H9 (cell line): ENCODE measurements around the gene IL1RAPL1. TPM values are rescaled to one million over a fixed set of nuclear protein-coding genes. Genes with fewer than 3 reads are reported as not detected.

Experiments
- DNase-seq: peaks from one replicate; pipeline ENCODE4 v3.0.0-alpha.2; 2017
- H2AFZ ChIP-seq: one replicate; pipeline ENCODE4 v1.6.1; 2013; ENCODE audit warnings: mild to moderate bottlenecking, low read length, control low read depth, moderate library complexity
- H2AK5ac ChIP-seq: 2 replicates; pipeline ENCODE4 v1.6.1; 2013; ENCODE audit warnings: low read length, control low read depth, mixed read lengths; ENCODE audit not compliant: insufficient read length
- H2BK120ac ChIP-seq: one replicate; pipeline ENCODE4 v1.6.1; 2013; ENCODE audit warnings: low read depth, mild to moderate bottlenecking, low read length, control low read depth, inconsistent platforms; ENCODE audit not compliant: poor library complexity, severe bottlenecking
- H2BK12ac ChIP-seq: 2 replicates; pipeline ENCODE4 v1.6.1; 2013; ENCODE audit warnings: low read length, control low read depth, mixed read lengths, low read depth; ENCODE audit not compliant: insufficient read length
- H2BK15ac ChIP-seq: 2 replicates; pipeline ENCODE4 v1.6.1; 2013; ENCODE audit warnings: low read depth, low read length, control low read depth
- H2BK20ac ChIP-seq: one replicate; pipeline ENCODE4 v1.6.1; 2013; ENCODE audit warnings: low read depth, mild to moderate bottlenecking, low read length, control low read depth, inconsistent platforms; ENCODE audit not compliant: poor library complexity, severe bottlenecking
- H2BK5ac ChIP-seq: 2 replicates; pipeline ENCODE4 v1.6.1; 2013; ENCODE audit warnings: low read length, control low read depth, mixed read lengths; ENCODE audit not compliant: insufficient read length
- H3K14ac ChIP-seq: 2 replicates; pipeline ENCODE4 v1.6.1; 2013; ENCODE audit warnings: low read length, control low read depth; ENCODE audit not compliant: insufficient read depth
- H3K18ac ChIP-seq: 2 replicates; pipeline ENCODE4 v1.6.1; 2013; ENCODE audit warnings: low read depth, mild to moderate bottlenecking, mixed read lengths, low read length, control low read depth; ENCODE audit not compliant: insufficient read length
- H3K23ac ChIP-seq: 2 replicates; pipeline ENCODE4 v1.6.1; 2013; ENCODE audit warnings: low read length, control low read depth, mixed read lengths, low read depth; ENCODE audit not compliant: insufficient read length
- H3K23me2 ChIP-seq: 2 replicates; pipeline ENCODE4 v1.6.1; 2013; ENCODE audit warnings: low read depth, mild to moderate bottlenecking, mixed read lengths, low read length, control low read depth; ENCODE audit not compliant: insufficient read length, poor library complexity, severe bottlenecking
- H3K27ac ChIP-seq: 2 replicates; pipeline ENCODE4 v1.5.1; 2013; ENCODE audit warnings: low read length, control low read depth, mixed read lengths, low read depth; ENCODE audit not compliant: insufficient read length
- H3K27me3 ChIP-seq: 2 replicates; pipeline ENCODE4 v1.6.1; 2013; ENCODE audit warnings: low read length, control low read depth, inconsistent platforms; ENCODE audit not compliant: insufficient read depth
- H3K4ac ChIP-seq: 2 replicates; pipeline ENCODE4 v1.6.1; 2013; ENCODE audit warnings: low read depth, mild to moderate bottlenecking, control low read depth, inconsistent platforms, low read length, moderate library complexity
- H3K4me1 ChIP-seq: 2 replicates; pipeline ENCODE4 v1.6.1; 2013; ENCODE audit warnings: low read length, control low read depth, inconsistent platforms; ENCODE audit not compliant: insufficient read depth
- H3K4me2 ChIP-seq: 2 replicates; pipeline ENCODE4 v1.6.1; 2013; ENCODE audit warnings: low read length, control low read depth, mixed read lengths; ENCODE audit not compliant: insufficient read length, insufficient read depth
- H3K56ac ChIP-seq: 2 replicates; pipeline ENCODE4 v1.6.1; 2013; ENCODE audit warnings: low read depth, mild to moderate bottlenecking, mixed read lengths, low read length, control low read depth; ENCODE audit not compliant: insufficient read length
- H3K79me1 ChIP-seq: 2 replicates; pipeline ENCODE4 v1.6.1; 2013; ENCODE audit warnings: low read depth, mild to moderate bottlenecking, moderate library complexity, low read length, control low read depth, inconsistent platforms; ENCODE audit not compliant: insufficient read depth, poor library complexity, severe bottlenecking
- H3K79me2 ChIP-seq: 2 replicates; pipeline ENCODE4 v1.6.1; 2013; ENCODE audit warnings: low read length, control low read depth, inconsistent platforms; ENCODE audit not compliant: insufficient read depth
- H3K9ac ChIP-seq: 2 replicates; pipeline ENCODE4 v1.6.1; 2013; ENCODE audit warnings: low read length, control low read depth, mixed read lengths; ENCODE audit not compliant: insufficient read length; ENCODE audit errors: extremely low read depth
- H3K9me3 ChIP-seq: one replicate; pipeline ENCODE4 v1.6.1; 2013; ENCODE audit warnings: low read depth, low read length, inconsistent platforms; ENCODE audit not compliant: control insufficient read depth
- H3T11ph ChIP-seq: one replicate; pipeline ENCODE4 v1.6.1; 2013; ENCODE audit warnings: mild to moderate bottlenecking, low read length, control low read depth, inconsistent platforms
- H4K20me1 ChIP-seq: one replicate; pipeline ENCODE4 v1.6.1; 2013; ENCODE audit not compliant: control insufficient read depth, insufficient read length, insufficient read depth
- H4K5ac ChIP-seq: 2 replicates; pipeline ENCODE4 v1.6.1; 2013; ENCODE audit warnings: low read depth, mild to moderate bottlenecking, mixed read lengths, low read length, control low read depth; ENCODE audit not compliant: insufficient read length
- H4K8ac ChIP-seq: replicated peaks from 2 replicates; pipeline ENCODE4 v1.6.1; 2013; ENCODE audit warnings: low read length, control low read depth, mixed read lengths, low read depth; ENCODE audit not compliant: insufficient read length
- H4K91ac ChIP-seq: 2 replicates; pipeline ENCODE4 v1.6.1; 2013; ENCODE audit warnings: low read depth, mild to moderate bottlenecking, moderate library complexity, mixed read lengths, low read length, control low read depth; ENCODE audit not compliant: insufficient read length
- H3K27ac Mint-ChIP-seq, 3 experiments: 2 replicates in 2 of 3; 3 replicates in 1 of 3; pipeline ENCODE4 v1.8.0; 2020 to 2021; ENCODE audit warnings: mixed read lengths in 3 of 3, mild to moderate bottlenecking in 1 of 3, moderate library complexity in 1 of 3
- H3K27me3 Mint-ChIP-seq: 2 replicates; pipeline ENCODE4 v1.8.0; 2021; ENCODE audit warnings: low read depth, mild to moderate bottlenecking, moderate library complexity, mixed read lengths
- H3K36me3 Mint-ChIP-seq, 3 experiments: 2 replicates in 2 of 3; 3 replicates in 1 of 3; pipeline ENCODE4 v1.8.0; 2020 to 2021; ENCODE audit warnings: low read depth in 3 of 3, mixed read lengths in 3 of 3; ENCODE audit not compliant: insufficient read depth in 1 of 3
- H3K4me1 Mint-ChIP-seq, 2 experiments: 2 replicates each; pipeline ENCODE4 v1.8.0; 2020; ENCODE audit warnings: mixed read lengths in 2 of 2
- H3K4me3 Mint-ChIP-seq, 2 experiments: 2 replicates in 1 of 2; 3 replicates in 1 of 2; pipeline ENCODE4 v1.8.0; 2020 to 2021; ENCODE audit warnings: mild to moderate bottlenecking in 2 of 2, mixed read lengths in 2 of 2, moderate library complexity in 1 of 2
- H3K9me3 Mint-ChIP-seq, 2 experiments: 2 replicates in 1 of 2; 3 replicates in 1 of 2; pipeline ENCODE4 v1.8.0; 2020; ENCODE audit warnings: mild to moderate bottlenecking in 2 of 2, mixed read lengths in 2 of 2, moderate library complexity in 1 of 2
- CTCF ChIP-seq: fragments of 200-600 bp; sonication (generic); conservative IDR thresholded peaks from 3 replicates; pipeline ENCODE4 v1.8.0; 2021; ENCODE audit warnings: antibody characterized with exemption, mild to moderate bottlenecking
- WGBS: extraction: QIAGEN DNeasy Blood & Tissue Kit; methylation state at CpG from one replicate; pipeline ENCODE4 v1.1.7; 2013; ENCODE audit warnings: missing lambda C conversion rate, low lambda C conversion rate, mixed read lengths; ENCODE audit not compliant: insufficient read length; ENCODE audit errors: extremely low coverage; 5-methylcytosine and 5-hydroxymethylcytosine counted together
- total RNA-seq: library from RNA; stranded (reverse); gene quantifications from 2 replicates; pipeline ENCODE4 v1.2.1, GENCODE V29; 2021

The IL1RAPL1 gene
- total RNA-seq, 1 experiment from 2014 or later, result 0.31 TPM

- Histone ChIP-seq H4K8ac (no peak overlapping the region), H3K27me3 (no peaks in the 10 kb centered on the region), H3K9me3 (no peaks in the 10 kb centered on the region), H3K79me1 (no peaks in the 10 kb centered on the region), H3K23ac (no peak overlapping the region), H2AFZ (no peak overlapping the region), H3K4ac (no peak overlapping the region), H3K79me2 (no peaks in the 10 kb centered on the region), H4K91ac (no peak overlapping the region), H3K4me1 (peaks cover 3% of the 10 kb centered on the region; the same call in 1 of the 2 replicates), H3K27ac (peak overlapping the region; percentile 76), H2AK5ac (no peak overlapping the region), H3K4me2 (peak overlapping the region; percentile 60), H3T11ph (no peak overlapping the region), H3K9ac (no peak overlapping the region), H3K14ac (no peak overlapping the region), H3K23me2 (no peaks in the 10 kb centered on the region), H2BK12ac (no peak overlapping the region), H3K18ac (no peak overlapping the region), H2BK20ac (no peak overlapping the region), H4K20me1 (no peaks in the 10 kb centered on the region), H2BK120ac (no peak overlapping the region), H2BK5ac (no peak overlapping the region), H4K5ac (no peak overlapping the region), H3K56ac (no peak overlapping the region), H2BK15ac (no peak overlapping the region)
- H3K9me3 Mint-ChIP-seq, result peaks cover 13 to 57% of the 10 kb centered on the region in 2 experiments
- DNase-seq, result peak; percentile 24
- H3K27ac Mint-ChIP-seq, result peak overlapping the region; percentile 66 to 96 (median 88)
- peaks cover 39 to 43% of the 10 kb centered on the region in 2 experiments for H3K4me1 Mint-ChIP-seq
- peak overlapping the region; percentile 5 to 15; a peak in 1 of 5 replicates for H3K4me3 Mint-ChIP-seq
- H3K36me3 Mint-ChIP-seq, result peaks cover 0 to 5% (median 4%) of the 10 kb centered on the region in 3 experiments; a peak in 5 of 7 replicates
- H3K27me3 Mint-ChIP-seq, result peaks cover 29% of the 10 kb centered on the region
- whole genome bisulfite sequencing, result no CpG with 5 or more reads among the region's 4 CpGs
- TF ChIP-seq CTCF, result no peak
Measured at GRCh38 chrX:29308726-29309125, 721.5 kb downstream of the IL1RAPL1 start.
